ENCODE results near the gene CCDC77.

The CCDC77 gene

GRCh38 chr12:452667-453210, 51.3 kb downstream of the CCDC77 start:
- DNase-seq (ENCODE audit: low read depth), result no peak

DNA sequence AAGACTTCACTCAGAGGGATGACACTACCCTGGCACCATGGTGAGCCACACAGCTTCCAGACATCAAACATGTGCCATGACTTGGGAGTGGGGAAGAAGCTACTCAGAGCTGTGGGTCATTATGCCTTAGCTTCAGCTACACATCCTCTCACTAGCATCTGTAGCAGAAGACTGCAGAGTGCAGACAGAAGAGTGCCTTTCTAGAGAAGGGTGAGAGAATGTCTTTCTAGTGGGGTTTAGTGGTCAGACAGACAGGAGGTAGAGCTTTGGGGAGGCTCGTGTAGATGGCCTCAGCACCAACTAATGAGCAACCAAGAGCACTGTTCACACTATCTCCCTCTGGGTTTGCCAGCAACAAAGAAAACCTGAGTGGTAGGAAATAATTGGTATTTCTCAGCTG, 53.4 kb downstream of the CCDC77 start:
- DNase-seq (ENCODE audit: low read depth), result no peak

DNA sequence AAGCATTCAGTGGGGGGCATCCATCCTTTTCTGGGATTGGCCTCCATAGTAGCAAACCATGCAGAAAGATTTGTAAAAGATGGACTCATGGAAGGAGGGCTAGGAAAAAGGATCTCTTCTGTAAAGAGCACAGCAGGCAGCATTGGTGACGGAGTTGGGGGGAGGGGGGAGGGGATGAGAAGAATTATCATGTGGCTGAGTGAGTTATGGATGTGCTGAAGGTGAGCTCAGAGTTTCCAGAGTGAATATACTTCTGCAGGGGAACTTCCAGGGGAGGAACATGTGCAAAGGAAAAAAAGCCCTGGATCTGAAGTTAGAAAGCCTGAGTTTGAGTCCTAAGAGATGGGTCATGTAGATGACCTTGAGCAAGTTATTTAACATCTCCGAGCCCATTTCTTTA, 54.4 kb downstream of the CCDC77 start:
- DNase-seq (ENCODE audit: low read depth), result no peak

GRCh38 chr12:457676-458075, 56.2 kb downstream of the CCDC77 start:
- no peak for DNase-seq (ENCODE audit: low read depth)

DNA sequence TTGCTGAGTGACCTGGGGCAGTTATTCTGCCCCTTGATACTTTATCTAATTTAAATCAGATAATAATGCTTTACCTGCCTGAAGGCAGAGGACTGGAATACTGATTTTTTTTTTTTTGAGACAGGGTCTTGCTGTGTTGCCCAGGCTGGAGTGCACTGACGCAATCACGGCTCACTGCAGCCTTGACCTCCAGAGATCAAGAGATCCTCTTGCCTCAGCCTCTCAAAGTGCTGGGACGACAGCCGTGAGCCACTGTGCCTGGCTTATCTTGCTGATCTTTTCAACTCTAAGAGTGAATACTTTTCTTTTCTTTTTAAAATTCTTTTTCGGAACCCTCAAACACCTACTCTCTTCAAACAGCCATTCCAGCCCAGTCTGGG, 57.6 kb downstream of the CCDC77 start:
- no peak for DNase-seq (ENCODE audit: low read depth)

- peak; percentile 10 for DNase-seq (ENCODE audit: low read depth)
Observed at GRCh38 chr12:459430-460258, 58.2 kb downstream of the CCDC77 start, which contains the start of gene B4GALNT3. Gene B4GALNT3 (plus strand): TSS chr12:459939. CDS start chr12:460377, 438 bp downstream.

DNA sequence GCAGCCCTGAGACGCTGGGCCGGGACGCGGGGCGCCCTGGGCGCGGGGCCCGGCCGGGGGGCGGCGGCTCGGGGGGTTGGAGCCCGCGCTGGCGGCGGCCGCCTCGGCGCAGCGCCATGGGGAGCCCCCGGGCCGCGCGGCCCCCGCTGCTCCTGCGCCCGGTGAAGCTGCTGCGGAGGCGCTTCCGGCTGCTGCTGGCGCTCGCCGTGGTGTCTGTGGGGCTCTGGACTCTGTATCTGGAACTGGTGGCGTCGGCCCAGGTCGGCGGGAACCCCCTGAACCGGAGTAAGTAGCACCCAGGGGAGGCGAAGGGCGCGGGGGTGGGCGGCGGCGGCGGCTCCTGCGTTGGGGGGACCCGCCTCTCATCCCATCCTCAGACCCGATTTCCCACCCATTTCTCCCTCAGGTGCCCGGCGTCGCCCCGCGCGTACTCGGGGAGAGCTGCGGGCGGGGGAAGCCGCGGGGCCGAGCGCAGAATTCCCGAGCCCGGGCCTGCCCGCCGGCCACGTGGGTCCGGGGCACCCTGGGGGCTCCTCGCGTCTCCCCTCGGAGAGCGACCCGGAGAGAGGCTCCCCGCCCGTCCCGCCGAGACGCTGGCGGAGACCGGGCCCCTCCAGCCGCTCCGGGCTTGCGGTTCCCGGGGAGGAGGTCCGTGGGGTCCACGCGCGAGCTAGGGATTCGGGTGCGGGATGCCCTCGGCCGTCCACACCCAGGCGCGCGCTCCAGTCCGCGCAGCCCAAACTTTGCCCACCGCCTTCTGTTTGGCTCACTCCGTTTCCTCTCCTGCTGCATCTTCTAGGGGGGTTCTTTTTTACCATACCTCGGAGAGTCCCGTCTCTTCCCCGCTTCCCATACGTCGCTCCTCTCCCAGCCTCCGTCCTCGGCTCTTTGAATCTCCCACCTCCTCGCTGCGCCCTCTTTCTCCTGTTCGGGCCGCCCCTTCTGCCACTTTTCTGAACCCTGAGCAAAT, 59.1 kb downstream of the CCDC77 start:
- DNase-seq (ENCODE audit: low read depth), result no peak

DNA sequence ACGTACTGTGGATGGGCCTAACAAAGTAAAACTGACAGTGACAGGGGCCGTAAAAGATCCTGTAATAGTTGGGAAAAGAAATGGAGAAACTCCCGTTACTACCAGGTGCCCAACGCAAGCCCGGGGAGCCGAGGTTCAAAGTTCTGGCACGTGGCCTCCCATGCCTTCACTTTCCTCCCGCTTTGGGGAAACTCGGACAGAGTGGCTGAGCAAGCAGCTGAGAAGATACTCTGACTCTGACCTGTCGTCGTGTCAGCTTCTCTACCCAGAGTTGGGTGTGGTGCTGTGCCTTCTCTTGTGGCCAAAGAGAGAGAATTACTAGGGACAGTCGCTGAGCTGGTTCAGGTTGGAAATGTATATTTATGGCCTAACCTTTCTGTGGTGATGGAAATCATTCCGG, 60.0 kb downstream of the CCDC77 start:
- no peak for DNase-seq (ENCODE audit: low read depth)

GRCh38 chr12:462936-463705, 61.7 kb downstream of the CCDC77 start:
- DNase-seq (ENCODE audit: low read depth), result no peak

GRCh38 chr12:464484-465267, 63.2 kb downstream of the CCDC77 start:
- no peak for DNase-seq (ENCODE audit: low read depth)

- DNase-seq (ENCODE audit: low read depth), result no peak
Observed at GRCh38 chr12:466039-466438, 64.6 kb downstream of the CCDC77 start.

DNA sequence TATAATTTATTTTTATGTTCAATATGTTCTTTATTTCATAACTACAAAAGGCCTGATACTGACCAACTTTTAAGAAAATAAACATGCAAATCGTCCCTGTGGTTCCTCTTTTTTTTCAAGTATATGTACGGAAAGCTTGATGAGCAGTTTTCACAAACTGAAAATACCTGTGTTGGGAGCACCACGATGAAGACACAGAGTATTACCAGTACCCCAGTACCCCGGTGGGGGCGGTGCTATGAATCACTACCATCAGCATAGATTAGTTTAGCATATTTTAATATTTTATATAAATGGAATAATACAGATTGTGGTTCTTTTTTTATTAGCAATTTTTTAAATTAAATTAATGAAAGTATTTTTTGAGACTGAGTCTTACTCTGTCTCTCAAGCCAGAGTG, 65.3 kb downstream of the CCDC77 start:
- no peak for DNase-seq (ENCODE audit: low read depth)

GRCh38 chr12:467591-467990, 66.1 kb downstream of the CCDC77 start:
- no peak for DNase-seq (ENCODE audit: low read depth)

DNA sequence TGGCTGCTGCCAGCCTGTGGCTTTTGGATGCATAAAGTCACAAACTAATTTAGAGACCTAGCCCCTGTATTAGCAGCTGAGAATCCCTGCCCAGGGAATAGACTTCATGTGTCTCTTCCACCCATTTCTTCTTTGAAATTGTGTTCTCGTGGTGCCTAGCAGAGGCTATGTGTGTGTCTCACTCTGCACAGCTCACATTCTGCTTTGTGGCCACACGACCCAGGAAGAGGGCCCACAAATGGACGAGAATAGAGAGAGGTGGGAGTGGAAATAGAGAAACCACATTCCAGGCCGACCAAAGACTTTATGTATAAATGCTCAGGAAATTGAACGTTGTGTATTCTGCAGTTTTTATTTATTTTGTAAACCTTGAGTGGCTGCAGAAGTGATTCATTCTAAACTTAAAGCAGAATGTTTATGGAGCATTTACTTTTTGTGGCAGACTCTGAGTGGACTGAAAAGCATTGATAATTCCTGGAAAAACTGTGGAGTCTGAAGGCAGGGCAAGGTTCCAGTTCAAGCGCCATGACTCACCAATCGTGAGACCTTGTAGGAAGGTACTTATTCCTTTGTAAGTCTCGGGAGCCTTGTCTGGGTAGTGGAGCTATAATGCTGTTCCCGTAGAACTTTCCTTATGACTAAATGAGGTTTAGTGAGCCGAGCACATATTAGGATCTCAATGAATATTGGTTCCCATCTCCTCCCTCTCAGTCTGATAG, 67.4 kb downstream of the CCDC77 start:
- DNase-seq (ENCODE audit: low read depth), result peak; percentile 44

DNA sequence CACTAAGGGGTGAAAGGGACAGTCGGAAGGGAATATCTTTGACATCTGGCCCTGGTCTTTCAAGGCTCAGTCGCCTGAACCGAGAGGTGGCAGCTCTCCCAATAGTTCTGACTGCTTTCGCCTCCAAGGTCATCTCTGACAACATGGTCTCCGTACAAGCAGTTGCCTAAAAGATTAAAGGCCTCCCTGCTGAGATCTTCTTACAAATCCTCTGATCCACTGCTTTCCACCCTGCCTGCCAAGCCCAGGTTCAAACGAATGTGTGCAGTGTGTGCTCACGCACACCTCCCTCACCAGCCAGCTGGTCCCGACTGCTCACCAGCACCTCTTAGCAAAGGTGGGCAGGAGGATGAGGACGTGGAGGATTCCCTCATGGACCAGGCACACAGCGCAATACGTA, 68.7 kb downstream of the CCDC77 start:
- no peak for DNase-seq (ENCODE audit: low read depth)

DNA sequence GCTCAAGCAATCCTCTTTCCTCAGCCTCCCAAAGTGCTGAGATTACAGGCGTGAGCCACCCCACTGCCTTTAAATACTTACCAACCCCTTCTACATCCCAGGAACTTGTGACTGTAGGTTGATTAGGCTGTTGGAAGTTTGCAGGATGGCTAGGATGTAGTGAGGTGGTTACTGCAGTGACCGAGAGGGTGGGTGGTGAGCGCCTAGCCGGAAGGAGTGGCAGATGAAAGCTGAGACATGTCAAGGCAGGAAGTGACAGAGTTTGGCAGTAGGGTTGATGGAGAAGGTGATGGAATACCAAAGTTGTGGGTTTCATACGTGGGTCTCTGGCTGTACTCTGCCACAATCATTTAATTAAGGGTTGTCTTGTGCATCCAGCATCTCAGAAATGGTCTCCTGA, 71.8 kb downstream of the CCDC77 start:
- DNase-seq (ENCODE audit: low read depth), result no peak

DNA sequence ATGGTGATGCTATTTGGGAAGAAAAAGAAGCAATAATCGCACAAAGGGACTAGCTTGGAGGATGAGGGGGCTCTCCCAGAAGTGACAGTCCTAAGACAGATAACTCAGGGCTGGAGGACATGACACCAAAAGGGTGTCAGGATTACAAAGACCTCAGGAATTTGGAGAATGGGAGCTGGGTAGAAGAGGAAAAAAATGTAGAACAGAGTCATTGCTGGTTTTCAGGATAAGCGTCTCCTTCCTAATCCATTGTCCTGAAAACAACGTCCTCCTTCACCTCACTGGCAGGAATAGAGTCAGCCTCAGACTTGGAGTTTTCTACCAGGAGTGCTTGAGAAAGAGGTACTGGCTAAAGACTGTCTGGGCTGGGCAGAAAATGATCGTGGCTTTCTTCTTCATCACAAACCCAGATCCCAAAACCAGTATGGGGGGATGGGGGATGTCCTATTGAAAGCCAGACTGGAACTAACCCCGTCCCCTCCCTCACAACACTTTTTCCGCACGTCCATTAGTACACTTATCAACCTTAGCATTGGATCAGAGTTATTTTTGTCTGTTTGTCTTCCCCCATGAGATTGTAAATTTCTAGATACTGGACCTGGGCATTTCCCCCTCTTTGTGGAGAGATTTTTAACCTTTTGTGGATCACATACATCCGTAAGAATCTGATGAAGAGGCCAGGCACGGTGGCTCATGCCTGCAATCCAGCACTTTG, 72.6 kb downstream of the CCDC77 start:
- no peak for DNase-seq (ENCODE audit: low read depth)

GRCh38 chr12:475286-475685, 73.8 kb downstream of the CCDC77 start:
- no peak for DNase-seq (ENCODE audit: low read depth)

DNA sequence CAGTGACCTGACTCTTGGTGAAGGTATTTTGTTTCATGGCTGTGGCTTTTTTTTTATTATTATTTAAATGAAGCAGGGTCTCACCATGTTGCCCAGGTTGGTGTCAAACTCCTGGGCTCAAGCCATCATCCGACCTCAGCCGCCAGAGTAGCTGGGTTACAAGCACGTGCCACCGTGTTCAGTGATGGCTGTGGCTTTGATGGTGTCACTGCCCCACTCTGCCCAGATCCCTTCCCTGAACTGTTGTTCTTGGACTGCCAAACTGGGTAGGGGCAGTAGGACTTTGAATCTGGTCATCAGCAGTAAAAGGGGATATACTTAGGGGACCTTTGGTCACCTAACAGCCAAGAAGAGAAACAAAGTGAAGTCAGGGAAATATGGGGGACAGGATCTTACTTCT, 77.7 kb downstream of the CCDC77 start:
- no peak for DNase-seq (ENCODE audit: low read depth)

All from iris pigment epithelial cell (primary cell).